Liver (tissue), 9 donors: ENCODE data around the gene PLEKHB2. TPM values are rescaled to one million over a fixed set of nuclear protein-coding genes. Genes with fewer than 3 reads are reported as not detected.

ENCODE experiments used
- DNase-seq: peaks from one replicate; pipeline ENCODE4 v3.0.0-alpha.2; 2017; ENCODE audit warnings: low spot score
- H3K27ac ChIP-seq, 2 donors: one replicate each; pipeline ENCODE4 v1.7.0; 2013; ENCODE audit warnings: inconsistent platforms in 2 of 2, low read length in 2 of 2, control low read depth in 1 of 2, low read depth in 1 of 2, mild to moderate bottlenecking in 1 of 2
- H3K27me3 ChIP-seq, 4 donors: one replicate each; pipeline versions ENCODE4 v1.6.1 to v1.7.0; 2013; ENCODE audit warnings: low read length in 3 of 4, inconsistent platforms in 1 of 4, mild to moderate bottlenecking in 1 of 4, moderate library complexity in 1 of 4; ENCODE audit not compliant: control insufficient read depth in 4 of 4, insufficient read depth in 4 of 4
- H3K36me3 ChIP-seq, 4 donors: one replicate each; pipeline versions ENCODE4 v1.6.1 to v1.7.0; 2013; ENCODE audit warnings: low read length in 3 of 4, mild to moderate bottlenecking in 3 of 4, low read depth in 1 of 4, moderate library complexity in 1 of 4; ENCODE audit not compliant: control insufficient read depth in 4 of 4, insufficient read depth in 3 of 4
- H3K4me1 ChIP-seq, 4 donors: one replicate each; pipeline versions ENCODE4 v1.6.1 to v1.7.0; 2013; ENCODE audit warnings: low read length in 3 of 4, mild to moderate bottlenecking in 3 of 4, moderate library complexity in 1 of 4; ENCODE audit not compliant: control insufficient read depth in 4 of 4, insufficient read depth in 4 of 4
- H3K4me3 ChIP-seq, 3 donors: one replicate each; pipeline versions ENCODE4 v1.6.1 to v1.7.0; 2013; ENCODE audit warnings: low read length in 3 of 3, control low read depth in 1 of 3, low read depth in 1 of 3, mild to moderate bottlenecking in 1 of 3
- H3K9ac ChIP-seq, 2 donors: one replicate each; pipeline ENCODE4 v1.7.0; 2013; ENCODE audit warnings: low read length in 2 of 2, mild to moderate bottlenecking in 2 of 2, moderate library complexity in 2 of 2, control low read depth in 1 of 2, low read depth in 1 of 2
- H3K9me3 ChIP-seq, 4 donors: one replicate each; pipeline versions ENCODE4 v1.6.1 to v1.7.0; 2013; ENCODE audit warnings: low read length in 3 of 4; ENCODE audit not compliant: control insufficient read depth in 4 of 4
- ATF3 ChIP-seq: IDR thresholded peaks from 2 replicates; pipeline ENCODE4 v1.6.1; 2016; ENCODE audit warnings: antibody characterized with exemption
- CTCF ChIP-seq: fragments of 150-350 bp; IDR thresholded peaks from 2 replicates; pipeline ENCODE4 v1.5.1; 2017; ENCODE audit warnings: improper control_type of control experiment, low read depth, low read length; ENCODE audit not compliant: missing input control
- EGR1 ChIP-seq, 2 donors: IDR thresholded peaks; 2 replicates each; pipeline ENCODE4 v1.6.1; 2016 to 2018; ENCODE audit warnings: antibody characterized with exemption in 2 of 2, low read depth in 2 of 2
- FOXA1 ChIP-seq: IDR thresholded peaks from 2 replicates; pipeline ENCODE4 v1.6.1; 2016; ENCODE audit warnings: antibody characterized with exemption
- FOXA2 ChIP-seq: IDR thresholded peaks from 2 replicates; pipeline ENCODE4 v1.6.1; 2016; ENCODE audit warnings: antibody characterized with exemption
- GABPA ChIP-seq, 2 donors: IDR thresholded peaks in 1 of 2; conservative IDR thresholded peaks in 1 of 2; 2 replicates each; pipeline ENCODE4 v1.6.1; 2016; ENCODE audit warnings: antibody characterized with exemption in 2 of 2, mild to moderate bottlenecking in 1 of 2, moderate library complexity in 1 of 2
- HNF4A ChIP-seq, 2 donors: conservative IDR thresholded peaks; 2 replicates each; pipeline ENCODE4 v1.6.1; 2016; ENCODE audit warnings: antibody characterized with exemption in 2 of 2, mild to moderate bottlenecking in 2 of 2
- HNF4G ChIP-seq: IDR thresholded peaks from 2 replicates; pipeline ENCODE4 v1.6.1; 2016; ENCODE audit warnings: antibody characterized with exemption
- JUND ChIP-seq, 2 donors: IDR thresholded peaks; 2 replicates each; pipeline ENCODE4 v1.6.1; 2016; ENCODE audit warnings: antibody characterized with exemption in 2 of 2
- MAX ChIP-seq: IDR thresholded peaks from 2 replicates; pipeline ENCODE4 v1.6.1; 2016; ENCODE audit warnings: antibody characterized with exemption
- NR2F2 ChIP-seq: IDR thresholded peaks from 2 replicates; pipeline ENCODE4 v1.6.1; 2016; ENCODE audit warnings: antibody characterized with exemption
- RAD21 ChIP-seq, 2 donors: IDR thresholded peaks; 2 replicates each; pipeline ENCODE4 v1.6.1; 2016; ENCODE audit warnings: antibody characterized with exemption in 2 of 2, mild to moderate bottlenecking in 2 of 2
- SP1 ChIP-seq: IDR thresholded peaks from 2 replicates; pipeline ENCODE4 v1.6.1; 2018; ENCODE audit warnings: antibody characterized with exemption, mild to moderate bottlenecking
- TAF1 ChIP-seq: conservative IDR thresholded peaks from 2 replicates; pipeline ENCODE4 v1.6.1; 2016; ENCODE audit warnings: antibody characterized with exemption, mild to moderate bottlenecking
- YY1 ChIP-seq: IDR thresholded peaks from 2 replicates; pipeline ENCODE4 v1.6.1; 2016; ENCODE audit warnings: antibody characterized with exemption, mild to moderate bottlenecking
- ZBTB33 ChIP-seq: IDR thresholded peaks from 2 replicates; pipeline ENCODE4 v1.6.1; 2016; ENCODE audit warnings: antibody characterized with exemption
- WGBS: extraction: QIAGEN DNeasy Blood & Tissue Kit; methylation state at CpG from one replicate; pipeline ENCODE4 v1.1.7; 2013; 5-methylcytosine and 5-hydroxymethylcytosine counted together
- polyA plus RNA-seq, 2 donors: library from polyadenylated mRNA; stranded (reverse) in 1 of 2; unstranded in 1 of 2; fragments of 200-250 nt in 1 of 2; fragments of >200 nt in 1 of 2; fragmentation: Nextera tagmentation in 1 of 2; extraction: Ambion mirVana in 1 of 2; gene quantifications; one replicate each; pipeline versions ENCODE4 v1.2.1 to v1.2.3, GENCODE V29; 2013 to 2015
- total RNA-seq, 2 donors: library from RNA; depleted of rRNA; stranded (reverse); fragments of >200 nt; gene quantifications; one replicate each; pipeline ENCODE4 v1.2.3, GENCODE V29; 2014
- donor health status: healthy.
- donor health status: healthy.
- donor health status: healthy.
- donor health status: healthy.
- donor health status: healthy.

PLEKHB2 gene
- total and polyA plus RNA-seq, 4 donors: 8.6 to 34.9 (median 18.8) TPM

GRCh38 chr2:131115752-131116151, 10.6 kb downstream of the PLEKHB2 start:
- H3K9ac ChIP-seq: no peak overlapping the region
- no peaks in the 10 kb centered on the region for H3K9me3 ChIP-seq
- TF ChIP-seq HNF4G: no peak
- no peak overlapping the region for H3K4me3 ChIP-seq
- no peak for DNase-seq
- peaks cover 3 to 11% (median 6%) of the 10 kb centered on the region in 4 donors for H3K4me1 ChIP-seq
- H3K27ac ChIP-seq: no peak overlapping the region
- peaks cover 0 to 8% (median 3%) of the 10 kb centered on the region in 4 donors for H3K36me3 ChIP-seq
- H3K27me3 ChIP-seq: no peaks in the 10 kb centered on the region

- H3K36me3 ChIP-seq: peaks cover 3 to 20% (median 15%) of the 10 kb centered on the region in 4 donors
- TF ChIP-seq FOXA2 (no peak), HNF4G (no peak), GABPA (IDR thresholded peaks at IDR 0.05 in 1 of 2, conservative IDR thresholded peaks at IDR 0.05 in 1 of 2) (no peak), TAF1 (no peak), JUND (IDR thresholded peaks at IDR 0.05) (no peak), YY1 (no peak), FOXA1 (no peak)
Measured at GRCh38 chr2:131120815-131121317, 15.7 kb downstream of the PLEKHB2 start.

GRCh38 chr2:131121464-131121863, 16.3 kb downstream of the PLEKHB2 start:
- TF ChIP-seq CTCF (no peak), FOXA2 (no peak), NR2F2 (no peak), HNF4A (conservative IDR thresholded peaks at IDR 0.05) (no peak), MAX (no peak), GABPA (IDR thresholded peaks at IDR 0.05 in 1 of 2, conservative IDR thresholded peaks at IDR 0.05 in 1 of 2) (no peak)
- Histone ChIP-seq H3K9me3 (no peaks in the 10 kb centered on the region), H3K4me3 (no peak overlapping the region), H3K27me3 (no peaks in the 10 kb centered on the region), H3K4me1 (no peaks in the 10 kb centered on the region), H3K9ac (no peak overlapping the region), H3K36me3 (peaks cover 3 to 19% (median 16%) of the 10 kb centered on the region in 4 donors), H3K27ac (no peak overlapping the region)
- DNase-seq: no peak
- WGBS: 98% methylated on average over 4 of the region's 4 CpGs

More at GRCh38 chr2:131120815-131121317, 15.7 kb downstream of the PLEKHB2 start:
- Histone ChIP-seq H3K27me3 (no peaks in the 10 kb centered on the region), H3K9me3 (no peaks in the 10 kb centered on the region), H3K9ac (no peak overlapping the region), H3K27ac (no peak overlapping the region), H3K4me3 (no peak overlapping the region), H3K4me1 (no peaks in the 10 kb centered on the region)
- no peak for DNase-seq
- 89% methylated on average over 12 of the region's 12 CpGs for WGBS

GRCh38 chr2:131122496-131122895, 17.4 kb downstream of the PLEKHB2 start:
- Histone ChIP-seq H3K36me3 (peaks cover 3 to 27% (median 25%) of the 10 kb centered on the region in 4 donors), H3K27me3 (no peaks in the 10 kb centered on the region)
- WGBS: 98% methylated on average over 4 of the region's 4 CpGs

More at GRCh38 chr2:131122496-131122895, 17.4 kb downstream of the PLEKHB2 start:
- H3K4me3 ChIP-seq: no peak overlapping the region
- H3K9ac ChIP-seq: no peak overlapping the region
- no peak overlapping the region for H3K27ac ChIP-seq
- no peaks in the 10 kb centered on the region for H3K9me3 ChIP-seq
- no peak for TF ChIP-seq RAD21 (IDR thresholded peaks at IDR 0.05)
- no peak for TF ChIP-seq MAX
- TF ChIP-seq EGR1 (IDR thresholded peaks at IDR 0.05; ENCODE audit: low read depth in 2 of 2): no peak
- no peak for TF ChIP-seq FOXA2
- TF ChIP-seq GABPA (IDR thresholded peaks at IDR 0.05 in 1 of 2, conservative IDR thresholded peaks at IDR 0.05 in 1 of 2): no peak
- no peak for TF ChIP-seq YY1
- TF ChIP-seq CTCF: no peak
- no peak for TF ChIP-seq HNF4G
- TF ChIP-seq ZBTB33: no peak
- no peak for TF ChIP-seq ATF3
- no peak for TF ChIP-seq FOXA1
- no peak for TF ChIP-seq SP1
- no peak for TF ChIP-seq NR2F2
- no peak for DNase-seq
- no peaks in the 10 kb centered on the region for H3K4me1 ChIP-seq
